Measurements from ENCODE around the gene KBTBD7. TPM values are rescaled to one million over a fixed set of nuclear protein-coding genes. Genes with fewer than 3 reads are reported as not detected.

The KBTBD7 gene
- total RNA-seq, 1 experiment from 2014 or later = 10.5 TPM

- BruUV-seq (replicated peaks) = no TSS peak
- H3K9me3 ChIP-seq = peaks cover 10% of the 10 kb centered on the region
- no peaks in the 10 kb centered on the region for H3K27me3 Mint-ChIP-seq (ENCODE audit: insufficient read depth, unreplicated experiment)
- no peak overlapping the region for H3K4me3 ChIP-seq (ENCODE audit: low read depth, low read length)
- no peaks in the 10 kb centered on the region for H3K4me1 Mint-ChIP-seq (ENCODE audit: low read depth, unreplicated experiment)
- peaks cover 5% of the 10 kb centered on the region for H3K36me3 Mint-ChIP-seq (ENCODE audit: insufficient read depth, unreplicated experiment)
- no peak overlapping the region for H3K27ac Mint-ChIP-seq (ENCODE audit: unreplicated experiment)
- no peak for DNase-seq
- CTCF ChIA-PET = no interaction called here
- TF ChIP-seq CTCF (IDR thresholded peaks at IDR 0.05; ENCODE audit: insufficient read depth in 1 of 2, low read depth in 1 of 2, low read length in 1 of 2, severe bottlenecking in 1 of 2, unreplicated experiment in 1 of 2) = no peak
- H3K27me3 ChIP-seq (replicated peaks; ENCODE audit: control insufficient read depth, insufficient read depth, low read length) = no peaks in the 10 kb centered on the region; the same call in 1 of the 2 replicates
- H3K36me3 ChIP-seq (ENCODE audit: control insufficient read depth, insufficient read depth, low read length) = no peaks in the 10 kb centered on the region
- no peak overlapping the region for H3K4me3 Mint-ChIP-seq (ENCODE audit: unreplicated experiment)
- H3K9me3 Mint-ChIP-seq (ENCODE audit: unreplicated experiment) = peaks cover 22% of the 10 kb centered on the region
- no peaks in the 10 kb centered on the region for H3K4me1 ChIP-seq
- intact Hi-C loops (cut with micrococcal nuclease; ENCODE audit: unreplicated experiment) = no loop called here
- POLR2A ChIA-PET = no interaction called here
Observed at GRCh38 chr13:41206467-41206866, 12.1 kb upstream of the KBTBD7 start.

GRCh38 chr13:41203810-41204209 is 9.4 kb upstream of the KBTBD7 start:
- Mint-ChIP-seq H3K36me3 (ENCODE audit: insufficient read depth, unreplicated experiment) (no peaks in the 10 kb centered on the region), H3K27ac (ENCODE audit: unreplicated experiment) (no peak overlapping the region), H3K4me3 (ENCODE audit: unreplicated experiment) (no peak overlapping the region), H3K9me3 (ENCODE audit: unreplicated experiment) (peaks cover 7% of the 10 kb centered on the region), H3K27me3 (ENCODE audit: insufficient read depth, unreplicated experiment) (no peaks in the 10 kb centered on the region), H3K4me1 (ENCODE audit: low read depth, unreplicated experiment) (no peaks in the 10 kb centered on the region)
- no peaks in the 10 kb centered on the region for H3K9me3 ChIP-seq
- no peak for DNase-seq
- no peaks in the 10 kb centered on the region; the same call in 1 of the 2 replicates for H3K27me3 ChIP-seq (replicated peaks; ENCODE audit: control insufficient read depth, insufficient read depth, low read length)
- H3K4me3 ChIP-seq (ENCODE audit: low read depth, low read length) = no peak overlapping the region
- no peak for TF ChIP-seq CTCF (IDR thresholded peaks at IDR 0.05; ENCODE audit: insufficient read depth in 1 of 2, low read depth in 1 of 2, low read length in 1 of 2, severe bottlenecking in 1 of 2, unreplicated experiment in 1 of 2)
- intact Hi-C loops (cut with micrococcal nuclease; ENCODE audit: unreplicated experiment) = no loop called here
- no TSS peak for BruUV-seq (replicated peaks)
- no peaks in the 10 kb centered on the region for H3K4me1 ChIP-seq
- no peaks in the 10 kb centered on the region for H3K36me3 ChIP-seq (ENCODE audit: control insufficient read depth, insufficient read depth, low read length)
- ChIA-PET CTCF (no interaction called here), POLR2A (no interaction called here)

GRCh38 chr13:41200126-41200525 is 5.8 kb upstream of the KBTBD7 start:
- H3K27ac Mint-ChIP-seq (ENCODE audit: unreplicated experiment) = no peak overlapping the region
- CTCF ChIA-PET = no interaction called here
- DNase-seq = no peak

More at GRCh38 chr13:41200126-41200525, 5.8 kb upstream of the KBTBD7 start:
- intact Hi-C loops (cut with micrococcal nuclease; ENCODE audit: unreplicated experiment) = no loop called here
- POLR2A ChIA-PET = interaction anchor here (0.6 kb wide), 1 partner anchor 89 kb away, joined by 3 read pairs; no protein-coding TSS in a partner anchor
- Histone ChIP-seq H3K9me3 (no peaks in the 10 kb centered on the region), H3K36me3 (ENCODE audit: control insufficient read depth, insufficient read depth, low read length) (no peaks in the 10 kb centered on the region), H3K4me3 (ENCODE audit: low read depth, low read length) (no peak overlapping the region), H3K27me3 (replicated peaks; ENCODE audit: control insufficient read depth, insufficient read depth, low read length) (no peaks in the 10 kb centered on the region), H3K4me1 (no peaks in the 10 kb centered on the region)
- no peaks in the 10 kb centered on the region for H3K36me3 Mint-ChIP-seq (ENCODE audit: insufficient read depth, unreplicated experiment)
- BruUV-seq (replicated peaks) = no TSS peak
- no peaks in the 10 kb centered on the region for H3K9me3 Mint-ChIP-seq (ENCODE audit: unreplicated experiment)
- H3K4me1 Mint-ChIP-seq (ENCODE audit: low read depth, unreplicated experiment) = no peaks in the 10 kb centered on the region
- no peak overlapping the region for H3K4me3 Mint-ChIP-seq (ENCODE audit: unreplicated experiment)
- no peak for TF ChIP-seq CTCF (IDR thresholded peaks at IDR 0.05; ENCODE audit: insufficient read depth in 1 of 2, low read depth in 1 of 2, low read length in 1 of 2, severe bottlenecking in 1 of 2, unreplicated experiment in 1 of 2)
- H3K27me3 Mint-ChIP-seq (ENCODE audit: insufficient read depth, unreplicated experiment) = no peaks in the 10 kb centered on the region
